ENCODE results near the gene AP1B1.
"Not testable (repeated sequence)": the region's sequence is repeated elsewhere in the genome, so short reads cannot be mapped to it uniquely, and the experiment has no call there.

Gene AP1B1

GRCh38 chr22:29387921-29388758 lies at the start of gene AP1B1:
Gene AP1B1, minus strand, starts transcription at chr22:29388570. Its CDS starts 21,327 bp downstream, at chr22:29367243.
- DNase-seq (ENCODE audit: low read depth) = peak; percentile 96

GRCh38 chr22:29435236-29436136 lies 47.1 kb upstream of the AP1B1 start:
- no peak for DNase-seq (ENCODE audit: low read depth)

- DNase-seq (ENCODE audit: low read depth) = no peak
Measured at GRCh38 chr22:29434288-29434687, 45.9 kb upstream of the AP1B1 start.

GRCh38 chr22:29433856-29434255 lies 45.5 kb upstream of the AP1B1 start:
- no peak for DNase-seq (ENCODE audit: low read depth)

GRCh38 chr22:29431986-29432385 lies 43.6 kb upstream of the AP1B1 start:
- DNase-seq (ENCODE audit: low read depth) = no peak

- no peak for DNase-seq (ENCODE audit: low read depth)
Measured at GRCh38 chr22:29427176-29427760, 38.9 kb upstream of the AP1B1 start.

GRCh38 chr22:29426476-29426875 lies 38.1 kb upstream of the AP1B1 start:
- no peak for DNase-seq (ENCODE audit: low read depth)

GRCh38 chr22:29418704-29419103 lies 30.3 kb upstream of the AP1B1 start:
- DNase-seq (ENCODE audit: low read depth) = not testable (repeated sequence)

GRCh38 chr22:29414951-29415591 lies 26.7 kb upstream of the AP1B1 start:
- not testable (repeated sequence) for DNase-seq (ENCODE audit: low read depth)

- not testable (repeated sequence) for DNase-seq (ENCODE audit: low read depth)
Measured at GRCh38 chr22:29412772-29413171, 24.4 kb upstream of the AP1B1 start.

GRCh38 chr22:29411569-29412211 lies 23.3 kb upstream of the AP1B1 start:
- not testable (repeated sequence) for DNase-seq (ENCODE audit: low read depth)

GRCh38 chr22:29408940-29409339 lies 20.6 kb upstream of the AP1B1 start:
- DNase-seq (ENCODE audit: low read depth) = no peak

- not testable (repeated sequence) for DNase-seq (ENCODE audit: low read depth)
Measured at GRCh38 chr22:29401538-29401937, 13.2 kb upstream of the AP1B1 start.

- peak; percentile 37 for DNase-seq (ENCODE audit: low read depth)
Measured at GRCh38 chr22:29400576-29400975, 12.2 kb upstream of the AP1B1 start.

- no peak for DNase-seq (ENCODE audit: low read depth)
Measured at GRCh38 chr22:29397791-29398190, 9.4 kb upstream of the AP1B1 start.

GRCh38 chr22:29396126-29396525 lies 7.8 kb upstream of the AP1B1 start:
- DNase-seq (ENCODE audit: low read depth) = no peak

GRCh38 chr22:29394931-29395581 lies 6.7 kb upstream of the AP1B1 start:
- peak; percentile 81 for DNase-seq (ENCODE audit: low read depth)

- no peak for DNase-seq (ENCODE audit: low read depth)
Measured at GRCh38 chr22:29393019-29393608, 4.7 kb upstream of the AP1B1 start.

- DNase-seq (ENCODE audit: low read depth) = no peak
Measured at GRCh38 chr22:29391546-29391945, 3.2 kb upstream of the AP1B1 start.

- no peak for DNase-seq (ENCODE audit: low read depth)
Measured at GRCh38 chr22:29390270-29390669, 1.9 kb upstream of the AP1B1 start.

GRCh38 chr22:29388759-29389090 lies 355 bp upstream of the AP1B1 start:
- DNase-seq (ENCODE audit: low read depth) = no peak
